Mammary epithelial cell (primary cell): ENCODE data around the gene SLC8B1.

ENCODE experiments used
- EZH2 ChIP-seq: IDR thresholded peaks from 2 replicates; pipeline ENCODE4 v1.6.1; 2012; ENCODE audit warnings: low read length, inconsistent platforms, borderline replicate concordance
- TF ChIP-seq, protein P1 (sequence below), 2 donors: IDR thresholded peaks in 1 of 2; conservative IDR thresholded peaks in 1 of 2; 2 replicates each; pipeline ENCODE4 v1.5.1; 2011 to 2012; ENCODE audit warnings: inconsistent platforms in 2 of 2, low read length in 2 of 2, mild to moderate bottlenecking in 2 of 2, control low read depth in 1 of 2, low read depth in 1 of 2; ENCODE audit not compliant: insufficient read depth in 1 of 2; ENCODE audit errors: extremely low read depth in 1 of 2

DNA sequence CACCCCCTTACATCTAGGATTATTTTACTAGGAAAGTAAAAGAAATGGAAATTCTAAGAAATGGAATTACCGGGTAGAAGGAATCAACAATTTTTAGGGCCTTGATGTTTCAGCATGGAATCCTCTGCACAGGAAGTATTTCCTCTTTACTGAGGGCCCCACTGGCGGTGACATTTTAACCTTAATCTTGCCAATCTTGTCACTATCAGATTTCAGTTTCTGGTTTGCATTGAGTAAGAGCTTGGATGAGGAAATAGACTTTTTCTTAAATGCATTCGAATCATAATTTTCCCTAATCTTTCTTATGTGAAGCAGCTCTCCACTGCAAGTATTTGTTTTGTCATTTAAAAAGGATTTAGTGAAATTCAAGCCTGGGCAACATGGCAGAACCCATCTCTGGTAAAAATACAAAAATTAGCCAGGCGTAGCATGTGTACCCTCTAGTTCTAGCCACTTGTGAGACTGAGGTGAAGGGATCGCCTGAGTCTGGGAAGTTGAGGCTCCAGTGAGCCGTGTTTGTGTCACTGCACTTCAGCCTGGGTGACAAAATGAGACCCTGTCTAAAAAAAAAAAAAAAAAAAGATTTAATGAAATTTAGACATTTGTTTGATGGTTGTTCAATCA, 73.0 kb downstream of the SLC8B1 start:
- TF ChIP-seq, protein P1, sequence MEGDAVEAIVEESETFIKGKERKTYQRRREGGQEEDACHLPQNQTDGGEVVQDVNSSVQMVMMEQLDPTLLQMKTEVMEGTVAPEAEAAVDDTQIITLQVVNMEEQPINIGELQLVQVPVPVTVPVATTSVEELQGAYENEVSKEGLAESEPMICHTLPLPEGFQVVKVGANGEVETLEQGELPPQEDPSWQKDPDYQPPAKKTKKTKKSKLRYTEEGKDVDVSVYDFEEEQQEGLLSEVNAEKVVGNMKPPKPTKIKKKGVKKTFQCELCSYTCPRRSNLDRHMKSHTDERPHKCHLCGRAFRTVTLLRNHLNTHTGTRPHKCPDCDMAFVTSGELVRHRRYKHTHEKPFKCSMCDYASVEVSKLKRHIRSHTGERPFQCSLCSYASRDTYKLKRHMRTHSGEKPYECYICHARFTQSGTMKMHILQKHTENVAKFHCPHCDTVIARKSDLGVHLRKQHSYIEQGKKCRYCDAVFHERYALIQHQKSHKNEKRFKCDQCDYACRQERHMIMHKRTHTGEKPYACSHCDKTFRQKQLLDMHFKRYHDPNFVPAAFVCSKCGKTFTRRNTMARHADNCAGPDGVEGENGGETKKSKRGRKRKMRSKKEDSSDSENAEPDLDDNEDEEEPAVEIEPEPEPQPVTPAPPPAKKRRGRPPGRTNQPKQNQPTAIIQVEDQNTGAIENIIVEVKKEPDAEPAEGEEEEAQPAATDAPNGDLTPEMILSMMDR (conservative IDR thresholded peaks at IDR 0.05 in 1 of 2, IDR thresholded peaks at IDR 0.05 in 1 of 2; ENCODE audit: extremely low read depth in 1 of 2, insufficient read depth in 1 of 2, low read depth in 1 of 2, low read length in 2 of 2): no peak
- no peak for TF ChIP-seq EZH2
